H4 (cell line): ENCODE results near the gene CCDC88C. TPM values are rescaled to one million over a fixed set of nuclear protein-coding genes. Genes with fewer than 3 reads are reported as not detected.
A peak's percentile ranks its signal among the peaks of the same experiment; 100 is the strongest.

ENCODE experiments used
- DNase-seq: peaks from one replicate; pipeline ENCODE4 v3.0.0-alpha.2; 2015; ENCODE audit warnings: low spot score
- total RNA-seq: library from RNA; depleted of rRNA; stranded (reverse); fragments of >200 nt; shearing (Covaris generic); gene quantifications from 2 replicates; pipeline ENCODE4 v1.2.3, GENCODE V29; 2014

The CCDC88C gene
- total RNA-seq, 1 experiment from 2014 or later: 2.4 TPM

DNA sequence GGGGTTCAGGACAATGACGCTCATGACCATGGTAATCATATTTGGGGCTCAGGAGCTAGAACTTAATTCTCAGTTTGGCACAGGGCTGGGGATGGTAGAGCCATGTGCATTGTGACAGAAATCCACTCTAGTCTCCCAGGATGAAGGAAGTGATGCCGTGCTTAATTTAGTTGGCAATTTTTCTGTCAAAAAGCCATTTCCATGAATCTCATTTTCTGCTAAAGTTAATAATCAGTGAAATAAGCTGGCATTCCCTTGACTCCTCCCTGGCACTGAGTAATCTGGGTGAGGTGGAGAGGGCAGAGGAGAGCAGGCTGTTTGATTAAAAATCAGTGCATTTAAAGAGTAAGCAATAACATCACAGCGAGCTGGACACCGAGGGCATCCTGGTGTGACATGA, 128.2 kb downstream of the CCDC88C start:
- no peak for DNase-seq

DNA sequence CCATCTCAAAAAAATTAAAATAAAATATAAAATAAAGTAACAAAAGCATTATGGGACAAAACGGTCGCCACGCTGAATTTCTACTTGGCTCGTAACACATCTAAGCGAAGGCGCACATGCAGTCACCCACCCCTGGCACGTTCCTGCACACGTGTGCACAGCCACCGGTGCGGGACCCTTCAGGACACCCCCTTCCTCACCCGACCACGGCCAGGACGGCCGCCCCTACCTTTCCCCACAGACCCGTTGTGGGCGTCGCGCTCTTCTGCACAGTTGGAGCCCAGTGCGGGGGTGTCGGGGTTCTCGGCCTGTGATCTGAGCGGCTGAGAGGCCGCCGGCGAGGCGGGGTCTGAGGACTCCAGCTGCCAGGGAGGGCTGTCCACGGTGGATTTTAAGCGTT, 128.7 kb downstream of the CCDC88C start:
- no peak for DNase-seq

DNA sequence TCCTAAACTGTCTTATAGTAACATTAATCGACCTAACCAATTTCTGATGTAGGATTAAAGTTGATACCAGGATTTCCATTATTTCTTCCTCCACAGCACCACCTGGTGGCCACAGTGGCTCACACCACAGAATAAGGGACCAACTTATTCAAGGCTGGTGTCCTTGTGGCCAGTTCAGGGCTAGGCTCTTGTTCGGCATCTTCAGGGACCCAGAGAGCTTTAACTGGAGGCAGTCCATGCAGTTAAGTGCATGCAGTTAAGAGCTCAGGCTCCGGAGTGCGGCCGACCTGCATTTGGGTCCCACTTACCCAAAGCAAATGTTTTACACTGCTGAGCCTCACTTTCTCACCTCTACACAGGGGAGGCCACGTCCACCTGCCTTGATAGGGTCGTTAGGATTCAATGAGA, 131.1 kb downstream of the CCDC88C start:
- peak; percentile 53 for DNase-seq

DNA sequence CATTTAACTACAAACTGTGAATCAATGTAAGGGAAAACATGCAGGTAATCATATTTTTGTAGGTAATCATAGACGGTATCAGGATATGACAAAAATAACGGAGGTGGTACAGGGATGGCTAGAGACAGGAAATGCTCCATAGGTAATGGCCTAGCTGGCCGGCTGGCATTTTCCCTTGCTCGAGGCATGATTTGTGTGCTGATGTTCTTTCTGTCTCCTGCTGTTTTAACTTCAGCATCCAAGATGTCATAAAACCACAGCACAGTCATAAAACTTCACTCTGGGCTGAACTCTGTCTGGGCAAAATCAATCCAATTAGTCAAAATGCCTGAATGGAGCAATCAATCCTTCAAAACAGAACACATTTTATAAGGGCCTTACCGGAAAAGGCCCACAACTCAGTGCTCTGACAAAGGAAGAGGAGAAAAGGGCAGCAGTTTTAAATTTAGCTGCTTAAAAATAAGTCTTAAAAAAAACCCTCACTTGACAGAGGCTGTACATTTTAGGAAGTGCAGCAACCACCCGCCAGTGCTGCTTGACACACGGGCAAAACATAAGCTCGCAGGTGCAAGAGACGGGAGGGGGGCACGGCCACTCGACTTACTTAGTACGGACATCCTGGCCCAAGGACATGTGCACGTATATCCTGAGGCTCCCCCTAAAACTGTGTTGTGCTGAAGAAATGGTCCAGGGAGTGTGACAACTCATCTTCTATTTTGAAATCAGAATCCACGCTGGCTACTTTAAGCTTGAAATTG, 132.7 kb downstream of the CCDC88C start:
- DNase-seq: no peak

DNA sequence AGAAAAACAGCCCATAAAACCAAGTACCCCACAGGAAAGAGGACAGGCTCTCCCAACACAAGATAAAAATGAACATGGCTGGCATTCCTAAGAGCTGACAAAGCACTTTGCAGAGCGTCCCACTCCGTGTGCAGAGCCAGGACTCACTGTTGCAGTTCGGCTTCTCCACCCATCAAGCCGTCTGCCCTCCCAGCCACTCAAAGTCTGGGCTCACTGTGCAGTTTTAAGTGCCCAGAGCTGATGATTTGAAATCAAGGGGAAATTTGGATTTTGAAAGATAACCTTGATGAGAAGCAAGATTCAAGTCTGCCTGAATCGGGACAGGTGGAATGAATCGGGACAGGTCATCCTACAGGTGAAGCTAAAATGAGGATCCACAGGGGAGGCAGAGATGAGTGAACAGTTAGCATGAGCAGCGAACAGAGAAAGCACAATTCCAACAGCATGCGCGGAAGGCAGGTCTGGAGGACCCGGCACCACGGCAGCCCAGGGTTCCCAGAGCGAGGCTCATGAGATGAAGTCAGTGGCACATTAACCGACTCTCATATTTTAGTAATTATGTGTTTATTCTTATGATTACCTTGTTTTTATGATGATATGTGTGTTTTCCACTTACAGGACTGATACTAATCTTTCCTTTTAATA, 133.4 kb downstream of the CCDC88C start:
- no peak for DNase-seq

DNA sequence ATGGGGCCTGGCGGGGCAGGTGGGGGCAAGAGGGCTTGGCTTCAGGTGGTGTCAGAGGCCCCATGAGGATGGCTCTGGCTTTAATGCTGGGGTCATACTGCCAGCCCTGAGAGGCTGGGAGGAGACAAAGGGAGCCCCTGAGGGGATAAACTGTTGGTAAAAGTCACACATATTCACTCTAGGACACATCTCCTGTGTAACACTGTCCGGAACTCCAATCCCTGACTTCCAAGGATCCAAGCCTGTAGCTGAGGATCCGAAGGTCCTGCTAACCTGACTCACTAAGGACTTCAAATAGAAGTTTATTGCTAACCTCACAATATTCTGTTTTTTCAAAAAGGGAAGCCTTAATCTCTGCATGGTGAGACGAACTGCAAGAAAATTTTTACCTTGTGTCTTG, 134.0 kb downstream of the CCDC88C start:
- DNase-seq: no peak

DNA sequence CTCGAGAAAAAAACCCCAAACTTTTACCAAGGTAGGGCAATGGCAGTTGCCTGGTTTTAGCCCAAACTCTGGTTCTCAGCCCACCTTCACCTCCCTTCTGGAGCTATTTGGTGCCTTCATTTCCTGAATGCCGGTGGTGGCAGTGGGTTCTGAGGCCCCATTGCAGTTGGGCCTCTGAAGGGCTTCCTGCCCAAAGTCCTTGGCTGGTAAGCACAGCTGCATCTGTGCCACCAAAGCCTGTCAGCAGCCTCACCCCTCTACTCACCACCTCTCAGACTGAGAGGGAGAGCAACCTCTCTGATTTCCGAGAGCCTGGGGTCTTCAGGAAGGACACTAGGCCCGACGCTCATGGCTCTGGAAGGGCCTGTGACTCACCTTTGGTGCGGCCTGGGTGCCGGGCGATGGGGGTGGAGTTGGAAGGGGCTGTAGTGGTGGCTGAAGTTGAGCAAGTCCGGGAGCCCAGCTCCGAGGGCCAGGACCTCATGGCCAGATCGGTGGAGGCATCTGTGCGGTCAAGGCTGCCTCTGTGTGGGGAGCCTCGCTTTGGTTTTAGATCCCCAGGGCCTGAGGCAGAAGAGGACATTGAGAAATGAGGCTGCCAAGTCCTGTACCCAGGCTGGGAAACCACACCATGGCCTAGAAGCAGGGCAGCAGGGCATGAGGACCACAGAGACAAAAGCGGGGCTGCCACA, 134.5 kb downstream of the CCDC88C start:
- DNase-seq: no peak

DNA sequence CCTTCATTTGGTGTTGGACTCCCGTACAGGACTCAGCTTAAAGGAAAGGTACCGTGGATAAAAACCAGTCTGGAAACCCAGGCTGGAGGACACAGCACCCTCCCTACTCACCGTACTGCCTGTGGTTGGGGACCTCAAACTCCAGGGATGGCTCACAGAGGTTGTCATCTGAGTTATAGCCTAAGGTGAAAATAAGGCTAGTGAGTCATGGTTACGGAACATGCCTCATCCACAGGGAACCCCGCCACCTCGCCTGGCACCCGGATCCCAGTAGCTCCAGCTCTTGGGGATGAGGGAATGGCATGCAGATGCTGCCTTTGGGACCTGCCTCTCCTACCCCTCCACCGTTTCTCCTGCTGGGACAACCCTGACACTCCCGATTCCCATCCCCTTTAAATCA, 136.3 kb downstream of the CCDC88C start:
- no peak for DNase-seq

DNA sequence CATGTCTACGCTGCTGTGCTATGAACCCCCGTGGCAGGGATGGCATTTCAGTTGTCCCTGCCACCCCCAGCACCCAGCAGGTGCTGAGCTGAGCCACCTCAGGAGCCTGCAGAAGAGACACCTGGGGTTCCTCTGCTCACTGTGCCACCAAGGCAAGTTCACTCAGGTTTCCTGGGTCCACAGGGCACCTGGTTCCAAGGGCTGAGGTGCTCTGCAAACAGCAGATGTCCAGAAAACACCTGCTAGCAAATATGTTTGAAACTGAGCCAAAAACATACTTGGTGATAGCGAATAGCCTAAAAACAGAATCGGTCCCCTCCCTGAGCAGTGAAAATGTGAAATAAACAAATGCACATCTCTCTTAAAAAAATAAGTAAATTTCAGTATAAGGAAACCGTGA, 137.5 kb downstream of the CCDC88C start:
- DNase-seq: no peak

DNA sequence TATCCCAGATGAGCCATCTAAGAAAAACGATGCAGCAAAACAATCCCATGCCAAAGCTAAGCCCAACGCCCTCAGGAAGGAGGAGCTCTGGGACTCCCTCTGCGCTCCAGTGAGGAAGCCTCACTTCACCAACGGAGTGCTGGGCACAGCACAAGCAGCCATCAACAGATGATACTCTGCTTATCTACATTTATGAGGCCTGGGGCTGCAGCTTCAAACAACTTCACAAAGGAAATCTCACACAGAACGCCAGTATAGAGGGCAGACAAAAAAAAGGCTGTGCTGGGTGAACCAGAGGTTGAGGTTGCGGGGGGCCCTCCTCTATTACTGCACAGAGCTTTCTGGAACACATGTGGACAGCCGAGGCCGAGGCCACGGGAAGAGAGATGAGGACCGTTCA, 138.3 kb downstream of the CCDC88C start:
- DNase-seq: no peak

DNA sequence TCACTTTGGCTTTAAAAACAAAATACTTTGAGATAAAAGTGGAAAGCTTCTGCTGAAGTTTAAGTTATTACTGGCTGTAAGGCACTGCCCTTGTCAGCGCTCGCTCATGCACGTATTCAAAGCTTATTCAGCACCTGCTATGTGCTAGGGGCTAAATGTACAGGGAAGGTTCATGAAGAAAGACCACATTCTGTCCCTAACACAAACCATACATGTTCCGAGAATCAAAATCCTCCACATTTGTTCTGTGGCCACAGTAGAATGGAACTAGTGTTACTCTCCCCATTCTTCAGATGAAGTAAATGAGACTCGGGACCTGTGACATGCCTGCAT, 139.3 kb downstream of the CCDC88C start:
- DNase-seq: no peak

DNA sequence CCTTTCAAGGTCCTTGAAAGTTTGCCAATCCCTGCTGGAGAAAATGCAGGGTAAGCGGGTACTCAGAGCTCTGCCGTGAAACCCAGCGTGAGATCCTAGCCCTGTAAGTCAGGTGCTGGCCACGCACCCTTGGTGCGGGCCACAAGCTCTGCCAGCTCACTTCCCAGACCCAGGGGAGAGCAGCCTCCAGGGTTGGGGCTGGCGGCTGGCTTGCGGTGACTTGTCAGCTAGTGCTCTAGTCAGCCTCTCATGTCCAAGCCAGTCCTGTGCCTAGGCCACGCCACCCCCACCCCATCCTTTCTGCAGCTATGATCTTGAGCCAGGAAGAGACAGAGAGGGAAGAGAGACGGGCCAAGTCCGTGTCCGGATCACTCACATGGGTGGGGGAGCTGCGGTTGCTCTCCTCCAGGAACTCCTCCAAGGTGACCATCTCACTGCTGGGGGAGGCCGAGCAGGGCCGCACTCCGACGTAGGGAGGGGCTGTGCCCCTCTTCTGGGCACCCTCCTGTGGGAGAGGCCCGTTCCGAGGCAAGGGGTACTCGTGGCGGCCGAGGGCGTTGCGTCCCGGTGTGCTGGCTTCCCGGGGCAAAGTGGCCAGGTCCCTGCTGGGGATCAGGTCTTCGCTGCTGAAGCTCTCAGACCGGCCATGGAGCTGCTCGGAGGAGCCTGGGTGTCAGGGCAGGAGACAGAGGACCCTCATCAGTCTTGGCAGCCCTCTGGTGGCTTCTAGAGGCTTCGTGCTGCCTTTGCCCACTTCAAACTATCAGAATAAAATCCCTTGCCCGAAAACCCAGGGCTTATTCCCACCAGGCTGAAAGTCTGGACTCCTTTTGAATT, 139.9 kb downstream of the CCDC88C start:
- DNase-seq: no peak

DNA sequence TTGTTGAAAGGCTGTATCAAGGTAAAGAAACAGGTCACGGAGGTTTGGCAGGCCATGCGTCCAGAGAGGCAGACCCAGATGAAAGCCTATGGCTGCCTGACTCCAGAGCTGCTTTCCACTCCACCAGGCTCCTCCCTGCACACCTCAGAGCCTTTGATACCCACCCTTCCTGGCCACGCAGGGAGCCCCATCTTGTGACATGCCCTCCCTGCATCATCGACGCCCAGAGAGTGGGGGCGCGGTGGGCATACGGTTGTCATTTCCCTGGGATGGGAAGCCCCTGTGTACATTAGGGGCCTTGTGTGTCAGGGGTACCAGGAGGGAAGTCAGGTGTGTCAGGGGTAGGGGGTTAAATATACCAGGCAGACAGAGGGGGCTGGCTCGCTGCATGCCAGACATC, 142.8 kb downstream of the CCDC88C start:
- DNase-seq: no peak

DNA sequence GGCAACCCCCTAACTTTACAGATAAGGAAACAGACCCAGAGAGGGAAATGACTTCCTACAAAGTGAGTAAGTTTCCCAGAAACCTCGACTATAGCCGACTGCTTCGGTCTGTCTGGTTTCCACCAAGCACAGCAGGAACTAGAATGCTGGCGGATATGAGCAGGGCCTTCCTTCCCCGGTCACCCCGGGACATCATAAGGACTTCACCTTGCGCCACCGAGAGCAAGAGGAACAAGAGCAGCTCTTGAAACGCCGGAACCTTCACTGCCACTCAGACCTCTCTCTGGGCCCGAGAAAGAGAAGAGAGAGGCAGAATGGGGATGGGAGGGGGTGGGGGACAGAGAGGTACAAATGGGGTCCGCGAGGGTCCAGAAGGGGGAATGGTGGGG, 143.7 kb downstream of the CCDC88C start:
- DNase-seq: no peak

DNA sequence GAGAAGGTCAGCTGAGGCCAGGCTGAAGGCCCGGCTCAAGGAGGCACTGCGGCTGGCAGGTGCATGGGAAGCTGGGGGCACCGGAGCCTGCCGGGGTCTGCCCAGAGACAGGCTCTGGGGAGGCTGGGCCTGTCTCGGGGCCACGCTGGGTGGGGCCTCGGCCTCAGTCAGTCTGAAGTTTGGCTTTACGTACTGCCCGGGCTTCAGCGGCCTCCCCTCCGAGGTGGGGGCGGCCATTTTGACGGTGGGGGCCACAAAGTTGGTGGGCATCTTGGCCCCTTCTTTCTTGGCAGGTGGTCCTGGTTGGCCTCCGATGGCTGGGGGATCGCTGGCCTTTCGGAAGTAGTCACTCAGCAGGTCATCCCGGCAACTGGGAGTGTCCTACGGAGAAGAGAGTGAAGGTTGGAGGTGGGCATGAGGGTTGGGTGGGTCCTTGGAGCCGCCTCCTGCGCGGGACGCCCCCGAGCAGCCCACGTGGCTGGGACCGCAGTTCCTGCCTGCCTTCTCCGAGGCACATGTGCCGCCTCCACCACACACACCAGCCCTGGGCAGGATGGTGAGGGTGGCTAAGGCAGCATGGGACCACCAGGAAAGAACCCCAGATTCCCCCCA, 144.2 kb downstream of the CCDC88C start:
- DNase-seq: no peak

DNA sequence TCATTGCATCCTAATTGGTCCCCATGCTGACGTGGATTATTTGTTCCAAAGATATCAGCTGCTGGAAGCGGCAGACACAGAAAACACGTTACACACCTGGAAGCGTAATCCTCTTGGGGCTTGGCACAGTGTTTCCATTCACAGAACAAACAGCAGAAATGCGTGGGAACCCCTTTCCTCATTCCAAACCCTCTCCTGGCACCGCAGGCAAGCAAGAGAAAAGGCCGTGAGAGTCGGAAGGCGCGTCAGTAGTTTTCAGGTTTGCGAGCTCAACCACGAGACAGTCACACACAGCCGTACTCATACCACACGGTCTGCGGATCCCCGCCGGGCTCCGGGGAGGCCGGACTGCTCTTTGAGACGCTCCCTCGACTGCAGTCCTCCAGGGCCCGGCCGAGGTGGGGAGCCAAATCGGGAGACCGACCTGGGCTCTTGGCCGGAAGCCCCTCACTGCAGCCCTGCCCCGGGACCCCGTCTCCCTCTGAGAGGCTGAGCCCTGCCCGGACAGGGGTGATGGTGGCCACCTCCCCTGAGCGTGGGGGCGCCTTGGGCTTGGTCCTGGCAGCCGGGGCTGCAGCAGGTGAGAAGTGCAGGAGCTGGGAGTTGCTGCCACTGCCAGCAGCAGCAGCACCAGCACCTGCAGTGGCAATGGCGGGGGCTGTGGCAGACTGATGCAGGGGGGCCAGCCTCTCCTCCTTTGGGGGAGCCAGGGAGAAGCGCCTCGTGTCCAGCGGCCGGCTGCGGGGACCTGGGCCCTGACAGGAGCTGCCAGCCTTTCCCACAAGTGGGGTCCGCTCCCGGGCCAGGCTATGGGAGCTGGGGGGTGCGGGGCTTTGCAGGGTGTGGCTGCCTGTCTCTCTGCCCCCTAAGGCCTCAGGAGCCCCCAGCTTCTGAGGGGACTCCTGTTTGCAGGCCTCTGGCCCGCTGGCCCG, 145.0 kb downstream of the CCDC88C start:
- no peak for DNase-seq

DNA sequence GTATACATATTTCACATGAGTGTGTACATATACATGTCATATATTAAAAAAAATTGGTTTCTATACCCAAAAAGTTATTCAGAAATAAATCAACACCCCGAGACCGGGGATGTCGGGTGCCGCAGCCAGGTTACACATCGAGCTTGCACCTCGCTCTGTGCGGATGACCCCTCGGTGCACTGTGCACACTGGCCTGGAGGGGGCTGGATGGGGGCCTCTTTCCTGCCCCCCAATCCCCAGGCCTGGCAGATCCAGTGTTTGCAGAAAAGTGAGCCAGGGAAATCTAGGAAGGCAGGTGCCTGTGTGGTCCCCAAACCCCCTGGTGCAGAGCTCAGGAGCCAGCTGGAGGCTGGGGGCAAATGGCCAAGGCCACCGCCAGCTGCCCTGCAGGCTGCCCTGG, 146.0 kb downstream of the CCDC88C start:
- no peak for DNase-seq

DNA sequence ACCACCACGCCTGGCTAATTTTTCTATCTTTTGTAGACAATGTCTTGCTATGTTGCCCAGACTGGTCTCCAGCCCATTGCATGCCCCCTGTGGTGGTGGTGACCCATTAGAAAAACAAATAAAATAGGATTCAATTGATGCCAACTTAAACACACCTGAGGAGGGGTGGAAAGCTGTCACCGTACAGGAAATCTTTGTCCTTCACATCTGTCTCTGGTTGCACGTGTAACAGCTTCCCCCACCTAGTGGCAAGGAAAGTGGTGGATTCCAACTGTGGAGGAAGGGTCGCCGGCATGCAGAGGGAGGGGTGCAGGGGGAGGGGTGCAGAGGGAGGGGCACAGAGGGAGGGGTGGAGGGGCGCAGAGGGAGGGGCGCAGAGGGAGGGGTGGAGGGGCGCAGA, 147.0 kb downstream of the CCDC88C start:
- no peak for DNase-seq

DNA sequence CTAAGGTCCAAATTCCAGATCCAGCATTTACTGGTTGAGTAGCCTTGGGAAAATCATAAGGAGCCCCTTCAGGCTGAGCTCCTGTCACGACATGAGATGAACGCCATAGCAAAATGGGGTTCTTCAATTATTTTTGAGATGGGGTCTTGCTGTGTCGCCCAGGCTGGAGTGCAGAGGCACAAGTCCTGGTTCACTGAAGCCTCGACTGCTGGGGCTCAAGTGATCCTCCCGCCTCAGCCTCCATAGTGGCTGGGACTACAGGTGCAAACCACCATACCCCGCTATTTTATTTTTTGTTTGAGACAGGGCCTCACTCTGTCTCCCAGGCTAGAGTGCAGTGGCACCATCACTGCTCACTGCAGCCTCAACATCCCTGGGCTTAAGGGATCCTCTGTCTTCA, 147.4 kb downstream of the CCDC88C start:
- DNase-seq: no peak

DNA sequence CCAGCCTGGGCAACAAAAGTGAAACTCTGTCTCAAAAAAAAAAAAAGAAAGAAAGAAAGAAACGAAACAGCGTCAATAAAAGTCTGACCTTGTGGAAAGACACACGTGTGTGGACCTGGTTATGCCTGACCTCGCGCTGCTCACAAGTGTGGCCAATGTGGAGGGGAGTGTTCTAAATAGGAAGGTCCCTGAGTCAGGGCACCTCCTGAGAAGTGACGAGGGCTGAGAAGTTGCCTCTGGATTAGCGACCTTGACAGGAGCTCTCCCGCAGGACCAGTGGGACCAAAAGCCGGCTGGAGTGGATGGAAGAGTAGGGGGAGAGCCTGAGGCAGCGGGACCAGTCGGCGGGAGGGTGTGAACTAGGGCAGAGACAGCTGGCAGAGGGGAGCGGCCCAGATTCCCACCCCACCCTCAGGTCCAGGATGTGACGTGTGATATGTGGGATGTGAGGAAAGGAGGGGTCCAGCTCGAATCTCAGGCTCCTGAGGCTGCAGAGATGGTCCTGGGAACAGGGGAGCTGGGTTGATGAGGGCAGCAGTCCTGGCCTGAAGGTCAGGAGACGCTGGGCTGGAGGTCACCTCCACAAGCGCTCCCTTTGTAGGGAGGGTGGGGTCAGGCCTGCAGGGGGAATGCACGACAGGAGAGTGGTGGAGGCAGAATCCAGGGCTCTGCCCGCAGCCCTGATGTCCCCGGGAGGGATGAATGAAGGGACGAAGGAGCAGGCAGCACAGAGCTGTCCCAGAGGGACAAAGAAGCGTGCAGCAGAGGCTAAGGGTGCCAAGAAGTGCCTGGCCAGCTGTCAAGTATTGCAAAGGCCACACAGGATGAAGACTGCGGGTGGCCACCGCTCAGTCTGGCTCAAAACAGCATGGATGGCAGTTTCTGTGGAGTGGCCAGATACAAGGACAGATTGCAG, 148.3 kb downstream of the CCDC88C start:
- DNase-seq: no peak
